Activated CD4-positive, alpha-beta T cell treated with anti-CD3 and anti-CD28 coated beads for 1 hour (primary cell): ENCODE data around the gene PTBP2.

Source experiments
- DNase-seq: peaks from one replicate; pipeline ENCODE4 v3.0.0-alpha.2; 2020

The PTBP2 gene

DNA sequence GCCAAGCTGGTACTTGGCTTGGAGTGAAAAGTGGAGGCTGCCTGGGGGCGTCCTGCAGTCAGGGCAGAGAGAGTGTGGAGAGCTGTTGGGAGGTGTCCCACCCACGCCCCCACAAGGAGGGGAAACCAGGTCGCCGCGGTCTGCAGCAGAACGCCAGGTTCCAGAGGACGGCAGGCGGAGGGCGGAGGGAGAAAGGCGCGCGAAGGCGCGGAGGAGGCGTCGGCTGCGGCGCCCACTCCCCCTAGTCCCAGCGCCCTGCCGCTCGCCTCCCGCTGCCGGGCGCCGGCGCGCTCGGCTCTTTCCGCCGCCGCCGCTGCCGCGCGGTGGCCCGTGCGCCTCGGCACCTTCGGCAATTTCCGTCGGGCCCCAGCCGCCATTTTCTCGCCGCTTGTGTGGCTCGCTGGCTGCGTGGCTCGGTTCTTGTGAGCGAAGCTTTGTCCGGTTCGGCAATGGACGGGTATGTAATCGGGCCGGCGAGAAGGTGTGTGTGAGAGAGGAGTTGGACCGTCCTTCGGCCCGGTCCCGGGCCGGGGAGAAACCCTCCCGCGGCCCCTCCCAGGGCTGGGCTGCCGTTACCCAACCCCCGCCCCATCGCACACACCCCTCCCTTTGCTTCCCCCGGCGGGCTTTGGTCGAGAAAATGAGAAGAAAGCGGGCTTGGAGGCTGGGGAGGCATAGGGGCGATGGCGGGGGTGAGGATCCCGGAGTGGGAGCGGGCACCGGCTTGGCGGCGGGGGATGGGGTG, at the start of gene PTBP2:
TSS of gene PTBP2 (plus strand) at position 369 of the 745 bp plus-strand sequence. CDS start at position 450, 81 bp downstream.
- peak; percentile 71 for DNase-seq

GRCh38 chr1:96674915-96675314, 46.7 kb upstream of the PTBP2 start:
- no peak for DNase-seq

GRCh38 chr1:96682056-96682455, 39.5 kb upstream of the PTBP2 start:
- no peak for DNase-seq

- DNase-seq, result no peak
These were observed 37.7 kb upstream of the PTBP2 start for GRCh38 chr1:96683931-96684330.

DNA sequence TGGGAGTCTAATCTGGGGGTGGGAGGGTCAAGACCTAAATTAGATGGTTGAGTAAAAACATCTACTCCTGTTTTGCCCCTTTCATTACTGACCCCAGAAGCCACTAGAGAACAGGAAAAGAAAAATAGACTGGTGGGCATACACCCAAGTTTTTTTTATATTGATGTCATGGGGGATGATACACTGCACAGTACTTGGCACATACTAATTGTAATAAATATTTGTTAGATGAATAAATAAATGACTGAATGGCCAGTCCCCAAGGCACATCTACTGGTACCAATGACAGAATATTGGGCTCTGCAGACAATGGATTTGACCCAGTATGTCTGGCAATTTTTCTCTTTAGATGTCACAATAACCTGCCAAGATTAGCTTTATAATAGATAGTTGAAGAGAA, 36.8 kb upstream of the PTBP2 start:
- DNase-seq, result no peak

DNA sequence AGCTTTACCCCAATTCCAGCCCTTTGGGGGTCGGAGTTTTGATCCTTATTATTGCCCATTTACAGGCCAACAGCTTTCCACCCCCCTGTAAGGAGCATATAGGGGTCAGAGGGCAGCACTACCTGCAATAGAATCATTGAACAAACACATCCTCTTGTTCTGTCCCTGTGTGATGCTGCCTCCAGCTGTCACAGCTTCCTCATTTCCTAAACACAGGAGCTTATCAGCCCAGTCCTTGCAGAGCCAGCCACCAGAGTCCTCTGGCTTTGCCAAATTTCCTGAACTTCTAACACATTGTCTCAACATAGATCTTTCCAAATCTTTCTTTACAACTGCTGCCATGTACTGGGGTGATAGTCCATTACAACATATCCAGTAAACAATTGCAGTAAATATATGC, 32.8 kb upstream of the PTBP2 start:
- DNase-seq, result no peak

GRCh38 chr1:96695954-96696353, 25.6 kb upstream of the PTBP2 start:
- no peak for DNase-seq

DNA sequence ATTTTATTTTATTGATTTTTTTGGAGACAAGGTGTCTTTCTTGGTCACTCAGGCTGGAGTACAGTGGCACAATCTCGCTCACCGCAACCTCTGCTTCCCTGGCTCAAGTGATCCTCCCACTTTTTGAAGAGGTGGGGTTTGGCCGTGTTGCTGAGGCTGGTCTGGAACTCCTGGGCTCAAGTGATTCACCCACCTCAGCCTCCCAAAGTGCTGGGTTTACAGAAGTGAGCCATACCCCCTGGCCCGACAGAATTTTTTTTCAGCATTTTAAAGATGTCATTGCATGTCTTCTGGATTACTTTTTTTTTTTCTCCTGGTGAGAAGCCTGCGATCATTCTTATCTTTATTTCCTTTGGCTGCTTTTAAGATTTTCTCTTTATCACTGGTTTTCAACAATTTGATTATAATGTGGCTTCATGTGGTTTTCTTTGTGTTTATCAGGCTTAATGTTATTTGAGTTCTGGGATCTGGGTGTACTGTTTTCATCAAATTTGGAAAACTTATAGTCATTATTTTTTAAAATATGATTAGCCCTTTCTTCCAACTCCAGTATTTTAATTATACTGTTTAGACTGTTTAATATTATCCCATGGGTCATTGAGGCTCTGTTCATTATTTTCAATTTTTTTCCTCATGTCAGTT, 23.1 kb upstream of the PTBP2 start:
- DNase-seq, result no peak

DNA sequence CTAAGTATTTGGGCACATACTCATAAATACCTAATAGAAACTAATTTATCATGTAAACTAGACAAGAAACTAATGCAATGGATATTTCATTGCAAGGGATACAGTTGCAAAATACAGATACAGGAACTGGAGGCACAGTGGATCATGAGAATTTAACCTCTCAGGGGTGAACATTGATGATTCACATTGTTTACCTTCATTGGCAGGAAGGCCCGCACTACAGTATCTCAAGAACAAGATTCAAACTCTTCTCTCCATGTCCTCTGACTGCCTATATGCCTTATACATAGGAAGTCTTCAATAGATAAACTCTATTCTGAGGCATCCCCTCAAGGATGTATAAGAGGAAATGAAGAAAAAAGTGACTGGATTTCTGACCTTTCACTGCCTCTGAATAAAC, 18.4 kb upstream of the PTBP2 start:
- DNase-seq, result no peak

- DNase-seq, result no peak
These were observed 14.6 kb upstream of the PTBP2 start for GRCh38 chr1:96707023-96707422.

- DNase-seq, result no peak
These were observed 13.1 kb upstream of the PTBP2 start for GRCh38 chr1:96708482-96708881.

DNA sequence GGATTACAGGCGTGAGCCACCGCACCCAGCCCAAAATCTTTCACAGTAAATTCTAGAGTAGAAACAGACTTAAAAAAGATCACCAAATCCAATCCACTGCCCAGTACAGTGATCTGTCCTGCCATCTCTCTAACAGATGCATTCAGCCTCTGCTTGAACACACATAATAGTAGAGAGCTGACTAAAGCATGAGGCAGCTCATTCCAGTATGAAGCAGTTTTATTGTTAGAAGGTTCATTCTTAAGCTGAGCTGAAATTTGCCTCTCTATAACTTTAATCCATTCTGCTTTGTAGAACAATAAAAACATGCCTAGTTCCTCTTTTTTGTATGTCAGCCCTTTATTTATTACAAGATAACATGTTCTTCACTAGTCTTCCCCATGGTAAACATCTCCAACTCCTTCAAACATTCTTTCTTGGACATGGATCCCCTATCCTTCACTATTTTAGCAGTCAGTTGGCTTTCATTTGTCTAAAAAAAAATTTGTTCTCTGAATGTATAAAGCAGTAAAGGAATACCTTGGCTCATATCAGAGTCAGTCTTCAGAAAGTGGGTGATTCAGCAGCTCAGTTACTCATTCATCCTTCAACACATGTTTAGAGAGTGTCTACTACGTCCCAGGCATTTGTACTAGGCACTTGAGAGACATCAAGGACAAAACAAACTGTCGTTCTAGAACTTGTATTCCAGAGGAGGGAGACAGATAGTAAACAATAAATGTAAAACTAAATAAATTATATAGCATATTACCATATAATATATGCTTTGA, 10.7 kb upstream of the PTBP2 start:
- no peak for DNase-seq

GRCh38 chr1:96713649-96714048, 7.9 kb upstream of the PTBP2 start:
- DNase-seq, result no peak

- no peak for DNase-seq
These were observed 6.7 kb upstream of the PTBP2 start for GRCh38 chr1:96714881-96715280.

GRCh38 chr1:96715482-96715881, 6.1 kb upstream of the PTBP2 start:
- DNase-seq, result no peak

DNA sequence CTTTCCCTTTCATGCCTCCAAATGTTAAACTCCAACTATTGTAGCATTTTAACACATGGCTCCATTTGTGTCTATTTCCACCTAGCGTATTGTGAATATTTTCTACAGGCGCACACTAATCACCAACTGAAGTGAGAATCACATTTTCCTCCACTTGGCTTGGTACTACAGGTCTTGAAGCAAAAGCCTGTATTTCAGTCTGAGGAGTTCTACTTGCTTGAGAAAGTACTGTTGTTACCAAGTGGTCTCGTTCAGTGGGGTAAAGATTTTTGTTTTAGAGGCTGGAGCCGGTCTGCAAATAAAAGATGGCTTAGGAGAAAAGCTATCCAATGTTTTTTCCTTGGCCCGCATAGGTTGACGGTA, 550 bp upstream of the PTBP2 start:
- DNase-seq, result no peak

GRCh38 chr1:96722161-96722922, 758 bp downstream of the PTBP2 start:
- no peak for DNase-seq

DNA sequence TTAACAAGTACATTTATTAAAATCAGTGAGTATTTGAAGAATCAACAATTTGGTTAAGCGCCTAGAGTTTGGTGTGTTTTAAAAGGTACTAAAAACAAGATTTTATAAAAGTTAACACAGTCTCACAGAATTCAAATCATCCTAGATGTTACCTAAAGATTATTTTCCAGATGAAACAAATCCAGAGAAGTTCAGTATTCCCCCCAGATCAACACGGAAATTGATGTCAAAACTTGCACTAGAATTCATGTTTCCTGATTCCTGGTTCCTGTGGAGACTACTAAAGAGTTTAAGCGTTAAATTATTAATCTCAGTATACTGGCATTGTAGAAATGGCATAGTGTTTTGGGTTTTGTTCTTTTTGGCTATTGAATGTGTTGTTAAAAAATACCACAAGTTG, 1.4 kb downstream of the PTBP2 start:
- DNase-seq, result no peak

DNA sequence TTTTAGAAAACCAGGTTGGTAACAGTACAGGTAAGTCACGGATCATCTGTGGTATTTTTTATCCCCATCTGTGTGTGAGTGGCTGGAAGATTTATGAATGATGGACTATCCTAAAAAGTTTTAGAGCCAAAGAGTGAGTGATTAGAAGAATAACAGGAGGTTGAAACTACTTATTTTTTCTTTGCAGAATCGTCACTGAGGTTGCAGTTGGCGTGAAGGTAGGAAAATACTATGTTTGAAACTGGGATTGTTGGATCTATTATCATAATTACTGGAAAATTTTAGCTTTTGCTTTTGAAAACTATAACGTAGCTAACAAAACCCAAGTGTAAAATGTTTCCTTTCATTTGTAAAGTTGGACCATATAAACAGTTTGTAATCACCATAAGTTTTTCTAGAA, 1.8 kb downstream of the PTBP2 start:
- no peak for DNase-seq

GRCh38 chr1:96723936-96724335, 2.4 kb downstream of the PTBP2 start:
- DNase-seq, result no peak

DNA sequence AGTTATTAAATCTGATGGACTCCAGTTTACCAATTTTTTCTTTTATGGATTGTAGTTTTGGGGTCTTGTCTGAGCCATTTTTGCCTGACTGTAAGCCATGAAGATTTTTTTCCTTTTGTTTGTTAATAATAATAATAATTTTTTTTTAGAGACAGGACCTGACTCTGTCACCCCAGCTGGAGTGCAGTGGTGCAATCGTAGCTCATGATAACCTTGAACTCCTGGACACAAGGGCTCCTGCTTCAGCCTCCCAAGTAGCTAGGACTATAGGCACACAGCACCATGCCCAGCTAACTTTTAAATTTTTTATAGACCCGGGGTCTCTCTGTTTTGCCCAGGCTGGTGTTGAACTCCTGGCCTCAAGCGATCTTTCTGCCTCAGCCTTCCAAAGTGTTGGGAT, 6.3 kb downstream of the PTBP2 start:
- no peak for DNase-seq

DNA sequence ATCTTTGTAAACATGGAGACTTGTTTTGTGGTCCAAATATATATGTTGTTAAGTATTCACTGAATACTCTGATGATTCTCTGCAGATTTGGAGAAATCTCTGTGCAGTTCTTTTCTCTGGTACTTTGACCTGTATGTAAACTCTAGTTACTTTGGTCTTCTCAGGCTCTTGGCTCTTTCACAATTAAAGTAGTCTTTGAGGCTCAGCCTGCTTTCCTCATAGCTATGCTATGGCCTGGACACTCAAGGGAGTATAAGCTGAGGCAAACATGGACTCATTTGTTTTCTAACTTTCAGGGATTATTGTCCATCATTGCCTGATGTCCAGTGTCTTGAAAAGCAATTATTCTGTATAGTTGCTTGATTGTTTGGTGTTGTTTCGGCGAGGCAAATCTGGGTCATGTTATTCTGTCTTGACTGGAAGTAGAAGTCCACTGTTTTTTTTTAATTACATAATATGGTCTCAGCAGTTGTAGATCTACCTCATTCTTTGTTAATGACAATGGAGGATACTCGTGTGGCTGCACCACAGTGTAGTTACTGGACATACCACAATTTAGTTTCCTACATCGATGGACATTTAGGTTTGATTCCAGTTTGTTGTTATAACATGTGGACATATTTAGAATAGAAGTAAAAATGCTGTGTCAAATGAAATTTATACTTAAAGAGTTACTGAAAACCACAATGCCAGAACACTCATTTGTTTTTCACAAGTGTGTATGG, 9.2 kb downstream of the PTBP2 start:
- DNase-seq, result no peak

- no peak for DNase-seq
These were observed 19.8 kb downstream of the PTBP2 start for GRCh38 chr1:96741335-96741734.
